HL-60 (cell line): ENCODE measurements around the gene FCRL6.

Experiments used
- DNase-seq, 2 experiments: peaks; one replicate each; pipeline ENCODE4 v3.0.0-alpha.2; 2010 to 2020; ENCODE audit warnings: low read depth in 1 of 2, low spot score in 1 of 2
- H3K27ac ChIP-seq: fragments of 250-450 bp; sonication (Bioruptor Pico); replicated peaks from 2 replicates; pipeline ENCODE4 v1.5.1; 2020; ENCODE audit warnings: mild to moderate bottlenecking, moderate library complexity
- H3K27me3 ChIP-seq: fragments of 250-450 bp; sonication (Bioruptor Pico); 2 replicates; pipeline ENCODE4 v1.5.1; 2021; ENCODE audit warnings: mild to moderate bottlenecking, moderate library complexity; ENCODE audit not compliant: insufficient read depth, poor library complexity, severe bottlenecking
- H3K4me3 ChIP-seq: replicated peaks from 2 replicates; pipeline ENCODE4 v1.5.1; 2011; ENCODE audit warnings: mild to moderate bottlenecking, control low read depth, low read length; ENCODE audit not compliant: insufficient read depth
- GABPA ChIP-seq: IDR thresholded peaks from 2 replicates; pipeline ENCODE4 v1.6.1; 2012; ENCODE audit warnings: low read depth
- POLR2AphosphoS5 ChIP-seq: IDR thresholded peaks from 2 replicates; pipeline ENCODE4 v1.6.1; 2012; ENCODE audit warnings: low read depth
- REST ChIP-seq: IDR thresholded peaks from 2 replicates; pipeline ENCODE4 v1.6.1; 2012; ENCODE audit warnings: low read depth; ENCODE audit not compliant: insufficient replicate concordance
- SPI1 ChIP-seq: IDR thresholded peaks from 2 replicates; pipeline ENCODE4 v1.6.1; 2012; ENCODE audit warnings: low read depth, mild to moderate bottlenecking, borderline replicate concordance
- TF ChIP-seq, protein P1 (sequence below): IDR thresholded peaks from one replicate; pipeline ENCODE4 v1.5.1; 2011; ENCODE audit warnings: low read length, control low read depth, inconsistent platforms; ENCODE audit not compliant: insufficient read depth

The FCRL6 gene

DNA sequence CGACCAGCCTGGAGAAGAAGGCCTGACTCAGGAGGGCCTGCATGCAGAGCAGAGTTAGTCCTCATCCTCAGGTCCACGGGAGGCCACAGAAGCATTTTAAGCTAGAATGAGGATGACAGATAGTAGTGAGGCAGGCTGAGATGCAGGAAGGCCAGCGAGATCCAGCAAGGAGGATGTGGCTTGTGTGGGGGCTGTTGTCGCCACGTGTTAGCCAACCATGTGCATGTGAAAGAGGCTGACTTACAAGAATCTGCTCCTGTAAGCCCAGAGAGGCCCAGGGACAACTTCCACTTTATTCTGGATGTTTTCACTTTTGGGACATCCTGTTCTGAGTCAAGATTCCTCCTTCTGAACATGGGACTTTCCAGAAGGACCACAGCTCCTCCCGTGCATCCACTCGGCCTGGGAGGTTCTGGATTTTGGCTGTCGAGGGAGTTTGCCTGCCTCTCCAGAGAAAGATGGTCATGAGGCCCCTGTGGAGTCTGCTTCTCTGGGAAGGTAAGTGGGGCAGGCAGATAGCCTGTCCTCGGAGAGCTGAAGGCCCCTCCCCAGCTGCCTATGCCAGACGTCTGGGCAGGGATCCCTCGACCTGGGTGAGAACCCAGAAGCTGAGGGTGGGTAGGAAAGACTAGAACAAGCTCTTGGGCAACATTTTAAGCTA is 24.4 kb downstream of the FCRL6 start, which contains the start of gene SLAMF8:
Gene SLAMF8 (plus strand): TSS at position 433 of the 661 bp plus-strand sequence. CDS start 26 bp downstream, at position 459.
- H3K27ac ChIP-seq = no peak within 1 kb of the TSS

DNA sequence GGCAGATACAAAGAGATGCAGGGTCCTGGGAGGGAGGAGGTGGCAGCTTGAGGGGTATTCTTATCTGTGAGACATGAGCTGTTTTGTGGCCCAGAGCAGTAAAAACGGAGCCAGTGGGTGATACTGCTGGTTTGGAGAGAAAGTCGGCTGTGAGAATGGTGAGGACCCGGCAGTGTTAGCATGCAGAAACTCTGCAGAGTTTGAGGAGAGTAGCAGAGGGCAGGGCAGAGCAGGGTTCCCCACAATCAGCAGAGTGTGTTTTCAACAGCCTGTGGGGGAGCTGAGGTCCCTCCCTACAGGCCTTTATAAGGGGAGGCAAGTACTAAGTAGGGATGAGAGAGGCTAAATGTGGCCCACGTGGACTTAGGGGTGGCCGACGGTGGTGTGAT is 24.9 kb downstream of the FCRL6 start:
- Histone ChIP-seq H3K27me3 (no peaks in the 10 kb centered on the region), H3K27ac (no peak overlapping the region), H3K4me3 (no peak overlapping the region)
- TF ChIP-seq SPI1 = no peak
- no peak for TF ChIP-seq REST
- TF ChIP-seq POLR2AphosphoS5 = no peak
- no peak for TF ChIP-seq GABPA
- TF ChIP-seq, protein P1, sequence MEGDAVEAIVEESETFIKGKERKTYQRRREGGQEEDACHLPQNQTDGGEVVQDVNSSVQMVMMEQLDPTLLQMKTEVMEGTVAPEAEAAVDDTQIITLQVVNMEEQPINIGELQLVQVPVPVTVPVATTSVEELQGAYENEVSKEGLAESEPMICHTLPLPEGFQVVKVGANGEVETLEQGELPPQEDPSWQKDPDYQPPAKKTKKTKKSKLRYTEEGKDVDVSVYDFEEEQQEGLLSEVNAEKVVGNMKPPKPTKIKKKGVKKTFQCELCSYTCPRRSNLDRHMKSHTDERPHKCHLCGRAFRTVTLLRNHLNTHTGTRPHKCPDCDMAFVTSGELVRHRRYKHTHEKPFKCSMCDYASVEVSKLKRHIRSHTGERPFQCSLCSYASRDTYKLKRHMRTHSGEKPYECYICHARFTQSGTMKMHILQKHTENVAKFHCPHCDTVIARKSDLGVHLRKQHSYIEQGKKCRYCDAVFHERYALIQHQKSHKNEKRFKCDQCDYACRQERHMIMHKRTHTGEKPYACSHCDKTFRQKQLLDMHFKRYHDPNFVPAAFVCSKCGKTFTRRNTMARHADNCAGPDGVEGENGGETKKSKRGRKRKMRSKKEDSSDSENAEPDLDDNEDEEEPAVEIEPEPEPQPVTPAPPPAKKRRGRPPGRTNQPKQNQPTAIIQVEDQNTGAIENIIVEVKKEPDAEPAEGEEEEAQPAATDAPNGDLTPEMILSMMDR = no peak
- no peak for DNase-seq

More for the DNA sequence above, 24.4 kb downstream of the FCRL6 start, which contains the start of gene SLAMF8:
- DNase-seq = peak; percentile 57 to 81
- no peaks in the 10 kb centered on the region for H3K27me3 ChIP-seq
- TF ChIP-seq SPI1 = no peak
- no peak for TF ChIP-seq REST
- TF ChIP-seq, protein P1 = no peak
- 0 out of 2 replicates have a peak, but pooled peaks have one; percentile 38 for TF ChIP-seq POLR2AphosphoS5
- no peak for TF ChIP-seq GABPA
- no peak within 1 kb of the TSS for H3K4me3 ChIP-seq

DNA sequence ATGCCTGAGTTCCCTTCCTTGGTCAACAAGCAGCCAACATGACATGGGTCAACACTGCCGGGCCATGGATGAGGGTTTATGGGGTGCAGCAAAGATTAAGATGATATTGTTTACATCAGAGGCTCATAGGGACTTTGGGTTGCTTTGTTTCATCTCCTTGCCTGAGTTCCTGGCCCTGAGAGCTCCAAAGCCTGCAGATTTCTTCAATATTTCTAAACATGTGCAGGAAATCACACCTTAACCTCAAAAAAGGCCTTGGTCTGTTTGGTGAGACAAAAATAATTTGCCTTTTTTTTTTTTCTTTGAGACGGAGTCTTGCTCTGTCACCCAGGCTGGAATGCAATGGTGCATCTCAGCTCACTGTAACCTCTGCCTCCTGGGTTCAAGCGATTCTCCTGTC is 25.4 kb downstream of the FCRL6 start:
- H3K27me3 ChIP-seq = no peaks in the 10 kb centered on the region
- H3K4me3 ChIP-seq = no peak overlapping the region
- no peak for TF ChIP-seq POLR2AphosphoS5
- TF ChIP-seq REST = no peak
- no peak for TF ChIP-seq GABPA
- no peak for TF ChIP-seq SPI1
- TF ChIP-seq, protein P1 = no peak
- no peak for DNase-seq
- no peak overlapping the region for H3K27ac ChIP-seq
